Neural progenitor cell (in vitro differentiated cells): ENCODE measurements around the gene ASAH2. TPM values are rescaled to one million over a fixed set of nuclear protein-coding genes. Genes with fewer than 3 reads are reported as not detected.
"Not testable (repeated sequence)": the region's sequence is repeated elsewhere in the genome, so short reads cannot be mapped to it uniquely, and the experiment has no call there.

Source experiments
- DNase-seq: peaks from one replicate; pipeline ENCODE4 v3.0.0-alpha.2; 2016; ENCODE audit warnings: low spot score
- H2AFZ ChIP-seq: fragments of 200-600 bp; sonication (generic); replicated peaks from 2 replicates; pipeline ENCODE4 v1.6.1; 2016; ENCODE audit warnings: antibody characterized with exemption
- H3F3A ChIP-seq: fragments of 200-600 bp; sonication (generic); 2 replicates; pipeline ENCODE4 v1.6.1; 2016; ENCODE audit warnings: antibody characterized with exemption, low read depth
- H3K27ac ChIP-seq: fragments of 200-600 bp; sonication (generic); 2 replicates; pipeline ENCODE4 v1.5.1; 2016; ENCODE audit warnings: mild to moderate bottlenecking
- H3K27me3 ChIP-seq: fragments of 200-600 bp; sonication (generic); 2 replicates; pipeline ENCODE4 v1.6.1; 2016; ENCODE audit warnings: mild to moderate bottlenecking, moderate library complexity
- H3K36me3 ChIP-seq: fragments of 200-600 bp; sonication (generic); 2 replicates; pipeline ENCODE4 v1.5.1; 2016
- H3K4me1 ChIP-seq: fragments of 200-600 bp; sonication (generic); 2 replicates; pipeline ENCODE4 v1.6.1; 2016; ENCODE audit warnings: mixed run types
- H3K4me2 ChIP-seq: fragments of 200-600 bp; sonication (generic); 2 replicates; pipeline ENCODE4 v1.6.1; 2016
- H3K4me3 ChIP-seq: fragments of 200-600 bp; sonication (generic); 2 replicates; pipeline ENCODE4 v1.5.1; 2016
- H3K79me2 ChIP-seq: fragments of 200-600 bp; sonication (generic); 2 replicates; pipeline ENCODE4 v1.6.1; 2016; ENCODE audit warnings: low read depth
- H3K9ac ChIP-seq: fragments of 200-600 bp; sonication (generic); 2 replicates; pipeline ENCODE4 v1.6.1; 2016
- H3K9me3 ChIP-seq: fragments of 200-600 bp; sonication (generic); 2 replicates; pipeline ENCODE4 v1.5.1; 2016; ENCODE audit warnings: low read depth
- H4K20me1 ChIP-seq: fragments of 200-600 bp; sonication (generic); 2 replicates; pipeline ENCODE4 v1.6.1; 2016; ENCODE audit warnings: low read depth
- H3K27ac Mint-ChIP-seq: 3 replicates; pipeline ENCODE4 v1.8.0; 2021; ENCODE audit warnings: mixed read lengths
- H3K27me3 Mint-ChIP-seq: 2 replicates; pipeline ENCODE4 v1.8.0; 2022; ENCODE audit warnings: low read depth, mild to moderate bottlenecking, inconsistent platforms, moderate library complexity, mixed read lengths; ENCODE audit not compliant: insufficient read depth
- H3K36me3 Mint-ChIP-seq: 3 replicates; pipeline ENCODE4 v1.8.0; 2021; ENCODE audit warnings: mixed read lengths
- H3K4me1 Mint-ChIP-seq: 3 replicates; pipeline ENCODE4 v1.8.0; 2021; ENCODE audit warnings: mixed read lengths
- H3K4me3 Mint-ChIP-seq: 3 replicates; pipeline ENCODE4 v1.8.0; 2021; ENCODE audit warnings: mild to moderate bottlenecking, moderate library complexity, mixed read lengths
- H3K9me3 Mint-ChIP-seq: 3 replicates; pipeline ENCODE4 v1.8.0; 2020; ENCODE audit warnings: mixed read lengths
- EZH2 ChIP-seq: fragments of 200-600 bp; sonication (generic); IDR thresholded peaks from 2 replicates; pipeline ENCODE4 v1.6.1; 2017; ENCODE audit warnings: antibody characterized with exemption, mild to moderate bottlenecking, moderate library complexity
- EZH2phosphoT487 ChIP-seq: fragments of 200-600 bp; sonication (generic); IDR thresholded peaks from 2 replicates; pipeline ENCODE4 v1.6.1; 2017; ENCODE audit warnings: antibody characterized with exemption
- total RNA-seq: library from RNA; depleted of rRNA; stranded (reverse); fragments of >200 nt; gene quantifications from 2 replicates; pipeline ENCODE4 v1.2.3, GENCODE V29; 2015; ENCODE audit warnings: low replicate concordance
- TF ChIP-seq, protein P1 (sequence below): fragments of 200-600 bp; sonication (generic); IDR thresholded peaks from 2 replicates; pipeline ENCODE4 v1.5.1; 2017; ENCODE audit warnings: antibody characterized with exemption, mild to moderate bottlenecking

Gene ASAH2
- total RNA-seq, 1 donor from 2014 or later = 6.3 TPM

DNA sequence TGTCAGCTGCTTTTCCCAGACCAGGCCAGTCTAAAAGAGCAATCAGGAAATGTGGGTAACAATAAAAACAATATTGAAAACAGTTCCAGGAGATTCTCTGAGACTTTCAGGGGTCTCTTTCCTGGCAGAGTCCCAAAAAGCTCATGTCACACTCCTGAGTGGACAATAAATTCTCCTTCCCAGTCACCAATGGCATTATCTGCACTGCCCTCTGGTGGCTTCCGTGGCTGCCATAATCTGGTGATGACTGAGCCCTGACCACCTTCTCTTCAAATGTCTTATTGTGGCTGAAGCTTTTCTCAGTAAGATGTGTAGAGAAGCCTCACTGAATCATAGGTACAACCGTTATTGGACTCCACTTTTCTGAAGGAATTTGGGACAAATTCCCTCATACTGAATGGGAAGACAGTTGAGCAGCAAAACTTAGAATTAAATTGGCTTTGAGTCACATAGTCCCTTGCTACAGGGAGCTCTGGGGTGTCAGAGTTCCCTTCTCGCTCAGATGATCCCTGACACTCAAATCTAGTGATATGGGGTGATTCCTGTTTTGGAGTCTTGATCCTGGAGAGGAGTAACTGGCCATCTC is 24.4 kb upstream of the ASAH2 start:
- Mint-ChIP-seq H3K9me3 (no peaks in the 10 kb centered on the region), H3K36me3 (no peaks in the 10 kb centered on the region), H3K27ac (no peak overlapping the region), H3K27me3 (peaks cover 4% of the 10 kb centered on the region), H3K4me1 (no peaks in the 10 kb centered on the region), H3K4me3 (no peak overlapping the region)
- peak; percentile 59 for DNase-seq
- peaks cover 6% of the 10 kb centered on the region for H3K27me3 ChIP-seq
- no peak overlapping the region for H3K4me2 ChIP-seq
- H3K4me3 ChIP-seq = no peak overlapping the region
- no peaks in the 10 kb centered on the region for H4K20me1 ChIP-seq
- TF ChIP-seq, protein P1, sequence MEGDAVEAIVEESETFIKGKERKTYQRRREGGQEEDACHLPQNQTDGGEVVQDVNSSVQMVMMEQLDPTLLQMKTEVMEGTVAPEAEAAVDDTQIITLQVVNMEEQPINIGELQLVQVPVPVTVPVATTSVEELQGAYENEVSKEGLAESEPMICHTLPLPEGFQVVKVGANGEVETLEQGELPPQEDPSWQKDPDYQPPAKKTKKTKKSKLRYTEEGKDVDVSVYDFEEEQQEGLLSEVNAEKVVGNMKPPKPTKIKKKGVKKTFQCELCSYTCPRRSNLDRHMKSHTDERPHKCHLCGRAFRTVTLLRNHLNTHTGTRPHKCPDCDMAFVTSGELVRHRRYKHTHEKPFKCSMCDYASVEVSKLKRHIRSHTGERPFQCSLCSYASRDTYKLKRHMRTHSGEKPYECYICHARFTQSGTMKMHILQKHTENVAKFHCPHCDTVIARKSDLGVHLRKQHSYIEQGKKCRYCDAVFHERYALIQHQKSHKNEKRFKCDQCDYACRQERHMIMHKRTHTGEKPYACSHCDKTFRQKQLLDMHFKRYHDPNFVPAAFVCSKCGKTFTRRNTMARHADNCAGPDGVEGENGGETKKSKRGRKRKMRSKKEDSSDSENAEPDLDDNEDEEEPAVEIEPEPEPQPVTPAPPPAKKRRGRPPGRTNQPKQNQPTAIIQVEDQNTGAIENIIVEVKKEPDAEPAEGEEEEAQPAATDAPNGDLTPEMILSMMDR = peak; percentile 74
- no peak for TF ChIP-seq EZH2phosphoT487
- H3K27ac ChIP-seq = no peak overlapping the region
- no peak overlapping the region for H3K9ac ChIP-seq
- H2AFZ ChIP-seq = no peak overlapping the region
- H3F3A ChIP-seq = no peaks in the 10 kb centered on the region
- peaks cover 13% of the 10 kb centered on the region for H3K4me1 ChIP-seq
- no peaks in the 10 kb centered on the region for H3K79me2 ChIP-seq
- no peaks in the 10 kb centered on the region for H3K9me3 ChIP-seq
- H3K36me3 ChIP-seq = no peaks in the 10 kb centered on the region

DNA sequence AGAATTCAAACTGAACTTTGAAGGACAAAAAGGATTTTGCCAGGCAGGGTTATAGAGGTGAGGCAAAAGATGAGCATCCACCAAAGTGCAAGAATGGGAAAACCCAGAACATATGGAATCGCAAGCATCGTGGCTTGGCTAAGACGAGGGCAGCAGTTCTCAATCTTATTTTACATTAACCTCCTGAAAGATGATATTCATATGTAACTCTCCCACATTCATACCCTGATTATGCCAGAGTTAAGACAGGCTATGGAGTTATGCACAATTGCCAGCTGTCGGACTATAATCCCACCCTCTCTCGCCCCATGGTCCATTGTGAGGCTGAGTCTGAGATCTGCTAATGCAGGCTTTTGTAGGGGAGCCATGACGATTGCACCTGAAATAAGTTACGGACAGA is 21.2 kb upstream of the ASAH2 start:
- H3K4me2 ChIP-seq = no peak overlapping the region
- H3F3A ChIP-seq = no peaks in the 10 kb centered on the region
- H3K4me1 ChIP-seq = no peaks in the 10 kb centered on the region
- Mint-ChIP-seq H3K27ac (no peak overlapping the region), H3K4me1 (no peaks in the 10 kb centered on the region), H3K4me3 (no peak overlapping the region), H3K9me3 (no peaks in the 10 kb centered on the region), H3K27me3 (no peaks in the 10 kb centered on the region), H3K36me3 (no peaks in the 10 kb centered on the region)
- H3K4me3 ChIP-seq = no peak overlapping the region
- peaks cover 6% of the 10 kb centered on the region for H3K27me3 ChIP-seq
- H2AFZ ChIP-seq = no peak overlapping the region
- H4K20me1 ChIP-seq = no peaks in the 10 kb centered on the region
- TF ChIP-seq EZH2 (no peak), EZH2phosphoT487 (no peak)
- TF ChIP-seq, protein P1 = no peak
- H3K79me2 ChIP-seq = no peaks in the 10 kb centered on the region
- no peaks in the 10 kb centered on the region for H3K36me3 ChIP-seq
- no peaks in the 10 kb centered on the region for H3K9me3 ChIP-seq
- no peak overlapping the region for H3K27ac ChIP-seq
- DNase-seq = no peak
- H3K9ac ChIP-seq = no peak overlapping the region

DNA sequence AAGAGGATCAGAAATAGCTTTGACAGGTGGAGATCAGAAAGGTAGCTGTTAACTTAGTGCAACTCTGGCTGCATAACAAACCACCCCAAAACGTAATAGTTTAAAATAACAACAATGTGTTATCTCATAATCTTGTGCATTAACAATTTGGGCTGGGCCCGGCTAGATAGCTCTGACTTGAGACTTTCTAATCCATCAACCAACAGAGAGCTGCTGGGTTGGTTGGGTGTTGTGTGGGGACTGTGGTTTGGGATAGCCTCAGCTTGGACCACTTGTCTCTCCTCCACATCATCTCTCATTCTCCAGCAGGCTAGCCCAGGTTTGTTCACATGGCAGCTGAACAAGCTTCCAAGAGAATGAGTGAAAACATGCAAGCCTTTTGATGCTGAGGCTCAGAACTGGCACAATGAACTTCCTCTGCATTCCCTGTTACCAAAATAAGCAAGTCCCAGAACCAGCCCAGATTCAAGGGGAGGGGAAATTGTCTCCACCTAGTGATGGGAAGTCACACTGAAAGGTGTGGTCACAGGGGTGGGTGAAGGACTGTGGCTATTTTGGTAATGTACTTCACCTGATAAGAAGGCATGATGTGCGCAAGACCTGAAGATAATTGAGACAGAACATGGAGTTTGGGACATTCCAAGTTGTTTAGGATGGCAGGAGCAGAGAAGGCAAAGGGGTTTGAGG is 20.4 kb upstream of the ASAH2 start:
- H3K9me3 Mint-ChIP-seq = no peaks in the 10 kb centered on the region
- no peak for DNase-seq
- H3K4me2 ChIP-seq = no peak overlapping the region

DNA sequence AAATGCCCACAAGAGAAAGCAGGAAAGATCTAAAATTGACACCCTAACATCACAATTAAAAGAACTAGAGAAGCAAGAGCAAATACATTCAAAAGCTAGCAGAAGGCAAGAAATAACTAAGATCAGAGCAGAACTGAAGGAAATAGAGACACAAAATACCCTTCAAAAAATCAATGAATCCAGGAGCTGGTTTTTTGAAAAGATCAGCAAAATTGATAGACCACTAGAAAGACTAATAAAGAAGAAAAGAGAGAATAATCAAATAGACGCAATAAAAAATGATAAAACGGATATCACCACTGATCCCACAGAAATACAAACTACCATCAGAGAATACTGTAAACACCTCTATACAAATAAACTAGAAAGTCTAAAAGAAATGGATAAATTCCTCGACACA is 16.6 kb upstream of the ASAH2 start:
- DNase-seq, H3K79me2 ChIP-seq, H3K4me3 Mint-ChIP-seq, H3K4me1 Mint-ChIP-seq, H3K27me3 ChIP-seq, H3K9me3 ChIP-seq, H3K4me2 ChIP-seq, H3K27ac Mint-ChIP-seq, H2AFZ ChIP-seq, H4K20me1 ChIP-seq, H3K9ac ChIP-seq, H3K27me3 Mint-ChIP-seq, H3K36me3 Mint-ChIP-seq, H3F3A ChIP-seq, H3K27ac ChIP-seq, H3K4me3 ChIP-seq, H3K4me1 ChIP-seq, H3K36me3 ChIP-seq, H3K9me3 Mint-ChIP-seq: not testable (repeated sequence)

More for the DNA sequence above, 20.4 kb upstream of the ASAH2 start:
- Histone ChIP-seq H3F3A (no peaks in the 10 kb centered on the region), H4K20me1 (no peaks in the 10 kb centered on the region), H3K9me3 (no peaks in the 10 kb centered on the region), H3K27me3 (peaks cover under 1% of the 10 kb centered on the region), H3K79me2 (no peaks in the 10 kb centered on the region), H3K9ac (no peak overlapping the region), H2AFZ (no peak overlapping the region), H3K36me3 (no peaks in the 10 kb centered on the region), H3K27ac (no peak overlapping the region), H3K4me1 (no peaks in the 10 kb centered on the region), H3K4me3 (no peak overlapping the region)
- no peaks in the 10 kb centered on the region for H3K4me1 Mint-ChIP-seq
- H3K27me3 Mint-ChIP-seq = no peaks in the 10 kb centered on the region
- TF ChIP-seq, protein P1 = no peak
- TF ChIP-seq EZH2phosphoT487 = no peak
- no peak for TF ChIP-seq EZH2
- no peak overlapping the region for H3K27ac Mint-ChIP-seq
- H3K36me3 Mint-ChIP-seq = no peaks in the 10 kb centered on the region
- no peak overlapping the region for H3K4me3 Mint-ChIP-seq

DNA sequence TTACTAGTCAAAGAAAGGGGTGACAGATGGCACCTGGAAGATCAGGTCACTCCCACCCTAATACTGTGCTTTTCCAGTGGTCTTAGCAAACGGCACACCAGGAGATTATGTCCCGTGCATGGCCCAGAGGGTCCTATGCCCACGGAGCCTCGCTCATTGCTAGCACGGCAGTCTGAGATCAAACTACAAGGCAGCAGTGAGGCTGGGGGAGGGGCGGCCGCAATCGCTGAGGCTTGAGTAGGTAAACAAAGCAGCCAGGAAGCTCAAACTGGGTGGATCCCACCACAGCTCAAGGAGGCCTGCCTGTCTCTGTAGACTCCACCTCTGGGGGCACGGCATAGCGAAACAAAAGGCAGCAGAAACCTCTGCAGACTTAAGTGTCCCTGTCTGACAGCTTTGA is 11.3 kb upstream of the ASAH2 start:
- not testable (repeated sequence) for H3K4me2 ChIP-seq, H3K79me2 ChIP-seq, H3K4me3 Mint-ChIP-seq

More for the DNA sequence above, 11.3 kb upstream of the ASAH2 start:
- H3K27me3 ChIP-seq, H3K4me3 ChIP-seq, H3F3A ChIP-seq, H3K9ac ChIP-seq, H3K4me1 ChIP-seq, H3K36me3 Mint-ChIP-seq, H3K9me3 ChIP-seq, H3K27me3 Mint-ChIP-seq, H3K4me1 Mint-ChIP-seq, H2AFZ ChIP-seq, H4K20me1 ChIP-seq, H3K27ac ChIP-seq, DNase-seq, H3K36me3 ChIP-seq, H3K27ac Mint-ChIP-seq: not testable (repeated sequence)
- peaks cover 14% of the 10 kb centered on the region for H3K9me3 Mint-ChIP-seq
